Panc1 (cell line): ENCODE results near the gene CHI3L1. TPM values are rescaled to one million over a fixed set of nuclear protein-coding genes. Genes with fewer than 3 reads are reported as not detected.

Experiments used
- ATAC-seq: fragments of 200-7000 bp; cut with Tn5 transposase; 2 replicates; pipeline ENCODE4 v1.9.1; 2020; ENCODE audit warnings: mild to moderate bottlenecking, moderate library complexity
- BruUV-seq: library from RNA; stranded (reverse); fragments of 400-500 nt; replicated peaks from 2 replicates; lab custom pipeline; 2021; lab: Mats Ljungman, UMichigan
- CTCF ChIA-PET: fragments of 300-600 bp; sonication (Branson Sonifier 250); formaldehyde crosslinking; loops from one replicate; lab custom pipeline; 2022; ENCODE audit warnings: antibody characterized with exemption; lab: Charles Lee
- POLR2A ChIA-PET: fragments of 300-600 bp; sonication (Branson Sonifier 250); formaldehyde crosslinking; loops from one replicate; lab custom pipeline; 2022; ENCODE audit warnings: antibody characterized with exemption; lab: Charles Lee
- DNase-seq: peaks from one replicate; pipeline ENCODE4 v3.0.0-alpha.2; 2010; ENCODE audit warnings: low read depth, low spot score
- H3K27ac ChIP-seq: 2 replicates; pipeline ENCODE4 v1.5.1; 2011; ENCODE audit warnings: mild to moderate bottlenecking, low read length, inconsistent platforms
- H3K27me3 ChIP-seq: fragments of 200-500 bp; sonication (Bioruptor generic); 2 replicates; pipeline ENCODE4 v1.6.0; 2014; ENCODE audit warnings: low read length, inconsistent platforms; ENCODE audit not compliant: control insufficient read depth, insufficient read depth
- H3K36me3 ChIP-seq: fragments of 200-500 bp; sonication (Bioruptor generic); 2 replicates; pipeline ENCODE4 v1.5.1; 2014; ENCODE audit warnings: inconsistent platforms, mild to moderate bottlenecking, low read length, moderate library complexity; ENCODE audit not compliant: control insufficient read depth, insufficient read depth
- H3K4me1 ChIP-seq: 2 replicates; pipeline ENCODE4 v1.5.1; 2011; ENCODE audit warnings: inconsistent platforms, mild to moderate bottlenecking, low read length, moderate library complexity; ENCODE audit not compliant: control insufficient read depth, insufficient read depth
- H3K4me3 ChIP-seq, 2 experiments: 2 replicates each; pipeline ENCODE4 v1.5.1; 2011 to 2012; ENCODE audit warnings: low read depth in 2 of 2, low read length in 2 of 2, mild to moderate bottlenecking in 2 of 2, inconsistent platforms in 1 of 2, moderate library complexity in 1 of 2
- H3K9me3 ChIP-seq: fragments of 200-500 bp; sonication (Bioruptor generic); 2 replicates; pipeline ENCODE4 v1.5.1; 2014; ENCODE audit warnings: low read depth, mild to moderate bottlenecking, inconsistent platforms, low read length, moderate library complexity; ENCODE audit not compliant: control insufficient read depth, insufficient read depth
- CTCF ChIP-seq: fragments of 450-650 bp; IDR thresholded peaks from 2 replicates; pipeline ENCODE4 v1.5.1; 2017; ENCODE audit warnings: mild to moderate bottlenecking
- POLR2AphosphoS5 ChIP-seq: IDR thresholded peaks from 2 replicates; pipeline ENCODE4 v1.6.1; 2012; ENCODE audit warnings: mild to moderate bottlenecking, low read depth, low read length, moderate library complexity
- REST ChIP-seq, 2 experiments: IDR thresholded peaks; 2 replicates each; pipeline ENCODE4 v1.6.1; 2011 to 2012; ENCODE audit warnings: low read depth in 2 of 2, control low read depth in 1 of 2, low read length in 1 of 2, mild to moderate bottlenecking in 1 of 2, moderate library complexity in 1 of 2; ENCODE audit not compliant: insufficient read depth in 1 of 2
- SIN3A ChIP-seq: IDR thresholded peaks from 2 replicates; pipeline ENCODE4 v1.6.1; 2012; ENCODE audit warnings: low read depth, mild to moderate bottlenecking, low read length, moderate library complexity, borderline replicate concordance; ENCODE audit not compliant: insufficient read depth
- TCF7L2 ChIP-seq: IDR thresholded peaks from 2 replicates; pipeline ENCODE4 v1.6.1; 2011; ENCODE audit warnings: mild to moderate bottlenecking, low read depth, low read length, inconsistent platforms
- in situ Hi-C: cut with HindIII; loops from 2 replicates; pipeline ENCODE4 v1.10.0; 2016; ENCODE audit warnings: low sequenced_read_pairs, low pct_unique_long_range_greater_than_20kb
- intact Hi-C: fragments of 100-400 bp; cut with micrococcal nuclease; formaldehyde crosslinking; loops from one replicate; pipeline ENCODE4 v1.10.0; 2022; ENCODE audit not compliant: unreplicated experiment
- total RNA-seq: library from RNA; stranded (reverse); gene quantifications from one replicate; pipeline ENCODE4 v1.2.1, GENCODE V29; 2021; ENCODE audit not compliant: unreplicated experiment

The CHI3L1 gene
- total RNA-seq, 1 experiment from 2014 or later, result 0.10 TPM

GRCh38 chr1:203187304-203187685 lies 791 bp upstream of the CHI3L1 start:
- DNase-seq (no peak), ATAC-seq (no peak)
- intact Hi-C loops, result no loop called here
- TF ChIP-seq SIN3A, result no peak
- no peak for TF ChIP-seq CTCF
- TF ChIP-seq POLR2AphosphoS5, result no peak
- no peak for TF ChIP-seq TCF7L2
- no peak for TF ChIP-seq REST (IDR thresholded peaks at IDR 0.05; ENCODE audit: insufficient read depth in 1 of 2, low read depth in 2 of 2, low read length in 1 of 2)
- peaks cover 2% of the 10 kb centered on the region; the same call in 1 of the 2 replicates for H3K27me3 ChIP-seq
- no peaks in the 10 kb centered on the region for H3K9me3 ChIP-seq
- H3K27ac ChIP-seq, result no peak overlapping the region
- no peaks in the 10 kb centered on the region for H3K36me3 ChIP-seq
- no TSS peak for BruUV-seq
- CTCF ChIA-PET, result no interaction called here
- POLR2A ChIA-PET, result no interaction called here
- no peak overlapping the region for H3K4me3 ChIP-seq
- in situ Hi-C loops, result no loop called here
- H3K4me1 ChIP-seq, result no peaks in the 10 kb centered on the region

- H3K27ac ChIP-seq, result no peak overlapping the region
- DNase-seq, result no peak
- BruUV-seq, result no TSS peak
- no peak overlapping the region for H3K4me3 ChIP-seq
- ATAC-seq, result no peak
- no peak for TF ChIP-seq REST (IDR thresholded peaks at IDR 0.05; ENCODE audit: insufficient read depth in 1 of 2, low read depth in 2 of 2, low read length in 1 of 2)
- TF ChIP-seq TCF7L2, result no peak
- no peak for TF ChIP-seq POLR2AphosphoS5
- in situ Hi-C loops (no loop called here), intact Hi-C loops (no loop called here)
- no peaks in the 10 kb centered on the region for H3K4me1 ChIP-seq
- H3K27me3 ChIP-seq, result peaks cover 2% of the 10 kb centered on the region; the same call in 1 of the 2 replicates
- POLR2A ChIA-PET, result no interaction called here
- no peaks in the 10 kb centered on the region for H3K9me3 ChIP-seq
- CTCF ChIA-PET, result interaction anchor here (1.0 kb wide), 1 partner anchor 14 kb away, joined by 3 read pairs; no protein-coding TSS in a partner anchor
- no peaks in the 10 kb centered on the region for H3K36me3 ChIP-seq
Observed at GRCh38 chr1:203186091-203186445, 436 bp downstream of the CHI3L1 start.
